Central memory CD8-positive, alpha-beta T cell (primary cell): Measurements from ENCODE around the gene PRKCH.
A peak's percentile ranks its signal among the peaks of the same experiment; 100 is the strongest.

Source experiments
- ATAC-seq: fragments of 150-1000 bp; cut with Tn5 transposase; replicated peaks from 2 replicates; pipeline ENCODE4 v1.10.0; 2022; ENCODE audit warnings: mild to moderate bottlenecking, moderate FRiP score, moderate number of reproducible peaks; ENCODE audit not compliant: poor library complexity, severe bottlenecking; ENCODE audit errors: extremely low read depth
- DNase-seq, 2 donors: peaks; one replicate each; pipeline ENCODE4 v3.0.0; 2021; ENCODE audit warnings: low spot score in 2 of 2
- H3K27ac Mint-ChIP-seq: one replicate; pipeline ENCODE4 v1.8.0; 2022; ENCODE audit warnings: low read depth, mild to moderate bottlenecking, moderate library complexity, mixed read lengths
- H3K27me3 Mint-ChIP-seq: one replicate; pipeline ENCODE4 v1.8.0; 2022; ENCODE audit warnings: mixed read lengths
- H3K36me3 Mint-ChIP-seq: one replicate; pipeline ENCODE4 v1.8.0; 2022; ENCODE audit warnings: mild to moderate bottlenecking, moderate library complexity, mixed read lengths; ENCODE audit not compliant: insufficient read depth
- H3K4me1 Mint-ChIP-seq: one replicate; pipeline ENCODE4 v1.8.0; 2022; ENCODE audit warnings: mixed read lengths
- H3K4me3 Mint-ChIP-seq: one replicate; pipeline ENCODE4 v1.8.0; 2022; ENCODE audit warnings: mild to moderate bottlenecking, moderate library complexity, mixed read lengths
- H3K9me3 Mint-ChIP-seq: one replicate; pipeline ENCODE4 v1.8.0; 2022; ENCODE audit warnings: mixed read lengths

PRKCH gene

DNA sequence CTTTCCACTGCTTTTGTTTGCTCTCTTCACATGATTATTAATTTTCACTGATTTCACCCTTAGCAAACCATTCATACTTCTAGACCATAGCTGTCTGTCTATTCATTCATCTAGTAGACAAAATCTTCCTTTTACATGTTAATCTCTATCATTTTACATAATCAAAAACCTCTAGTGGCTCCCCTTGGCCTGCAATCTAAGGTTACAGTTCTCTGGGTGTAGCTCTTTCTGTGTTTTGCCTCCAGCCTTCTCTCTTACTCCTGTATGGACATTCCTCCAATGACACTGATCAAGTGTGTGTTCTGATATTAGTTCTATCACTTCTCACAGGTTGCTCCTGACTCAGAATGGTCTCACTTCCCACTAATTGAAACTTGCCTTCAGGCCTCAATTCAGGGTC lies 56.4 kb downstream of the PRKCH start:
- ATAC-seq (no peak), DNase-seq (no peak)
- H3K36me3 Mint-ChIP-seq, result peaks cover 41% of the 10 kb centered on the region
- H3K27me3 Mint-ChIP-seq, result no peaks in the 10 kb centered on the region
- H3K9me3 Mint-ChIP-seq, result peaks cover 7% of the 10 kb centered on the region
- H3K4me1 Mint-ChIP-seq, result peaks cover 81% of the 10 kb centered on the region
- no peak overlapping the region for H3K4me3 Mint-ChIP-seq
- H3K27ac Mint-ChIP-seq, result peak overlapping the region; percentile 87

DNA sequence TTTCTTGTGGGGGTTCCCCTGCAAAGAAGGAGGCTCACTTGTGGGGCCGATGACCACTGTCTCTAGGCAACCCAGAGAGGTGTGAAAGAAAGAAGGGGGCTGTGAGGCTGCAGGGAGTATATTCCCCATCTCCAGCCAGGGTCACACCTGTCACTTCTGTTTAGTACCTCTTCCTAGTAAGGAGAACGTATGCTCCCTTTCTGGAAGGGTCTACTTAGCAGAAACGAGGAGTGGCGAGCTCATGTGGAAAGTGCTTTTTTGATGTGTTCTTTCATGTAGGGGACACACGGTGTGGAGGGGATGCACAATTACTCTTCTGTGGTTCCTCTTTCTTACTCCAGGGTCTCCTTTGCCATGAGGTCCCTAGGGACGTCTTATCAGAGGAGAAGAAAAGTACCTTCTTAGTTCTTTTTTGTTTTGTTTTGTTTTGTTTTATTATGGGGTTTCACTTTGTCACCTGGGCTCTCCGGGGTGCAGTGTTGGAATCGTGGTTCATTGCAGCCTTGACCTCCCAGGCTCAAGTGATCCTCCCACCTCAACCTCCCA lies 58.3 kb downstream of the PRKCH start:
- H3K27me3 Mint-ChIP-seq, result no peaks in the 10 kb centered on the region
- H3K27ac Mint-ChIP-seq, result peak overlapping the region; percentile 87
- DNase-seq (no peak), ATAC-seq (peak; percentile 52)
- H3K4me3 Mint-ChIP-seq, result no peak overlapping the region
- H3K9me3 Mint-ChIP-seq, result peaks cover 7% of the 10 kb centered on the region
- H3K36me3 Mint-ChIP-seq, result peaks cover 36% of the 10 kb centered on the region
- H3K4me1 Mint-ChIP-seq, result peaks cover 71% of the 10 kb centered on the region

DNA sequence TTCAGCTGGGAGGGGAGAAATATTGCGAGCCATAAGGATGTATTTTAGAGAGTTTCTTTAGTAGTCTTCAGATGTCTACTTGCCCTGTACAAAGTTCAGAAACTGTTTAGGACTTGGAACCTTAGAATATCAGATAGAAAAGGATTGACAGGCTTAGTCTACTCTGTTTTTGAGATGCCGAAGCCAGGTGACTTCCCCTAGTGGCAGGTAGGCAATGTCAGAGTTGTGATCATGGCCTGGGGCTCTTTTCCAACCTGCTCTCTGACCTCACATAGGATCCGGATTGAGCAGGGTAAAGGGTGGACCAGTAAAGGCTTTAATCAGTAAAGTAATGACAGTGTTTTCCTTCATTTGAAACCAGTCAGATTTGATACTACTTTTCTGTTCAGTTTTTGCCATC lies 59.6 kb downstream of the PRKCH start:
- H3K27me3 Mint-ChIP-seq, result no peaks in the 10 kb centered on the region
- H3K4me1 Mint-ChIP-seq, result peaks cover 59% of the 10 kb centered on the region
- DNase-seq (no peak), ATAC-seq (no peak)
- no peak overlapping the region for H3K4me3 Mint-ChIP-seq
- H3K9me3 Mint-ChIP-seq, result no peaks in the 10 kb centered on the region
- peak overlapping the region; percentile 87 for H3K27ac Mint-ChIP-seq
- H3K36me3 Mint-ChIP-seq, result peaks cover 29% of the 10 kb centered on the region

DNA sequence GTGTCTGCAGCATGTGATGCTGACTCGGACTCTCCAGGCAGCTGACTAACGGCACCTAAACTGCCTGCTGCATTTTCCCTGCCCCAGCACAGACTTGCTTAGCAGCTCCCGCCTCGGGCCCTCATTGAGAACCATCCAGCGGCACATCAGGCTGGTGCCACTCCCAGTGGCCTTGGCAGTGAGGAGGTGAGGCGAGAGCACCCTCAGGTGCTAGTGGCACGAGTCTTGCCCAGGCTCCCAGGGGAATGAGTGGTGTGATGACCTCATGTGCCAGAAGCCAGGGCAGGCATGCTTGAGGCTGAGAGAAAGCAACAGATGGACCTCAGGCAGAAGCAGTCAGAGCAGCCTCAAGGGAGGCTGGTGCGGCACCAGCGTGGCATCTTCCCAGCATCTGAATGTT lies 60.2 kb downstream of the PRKCH start:
- Mint-ChIP-seq H3K27me3 (no peaks in the 10 kb centered on the region), H3K27ac (no peak overlapping the region), H3K36me3 (peaks cover 24% of the 10 kb centered on the region), H3K4me1 (peaks cover 53% of the 10 kb centered on the region), H3K9me3 (no peaks in the 10 kb centered on the region), H3K4me3 (no peak overlapping the region)
- DNase-seq (no peak), ATAC-seq (no peak)

DNA sequence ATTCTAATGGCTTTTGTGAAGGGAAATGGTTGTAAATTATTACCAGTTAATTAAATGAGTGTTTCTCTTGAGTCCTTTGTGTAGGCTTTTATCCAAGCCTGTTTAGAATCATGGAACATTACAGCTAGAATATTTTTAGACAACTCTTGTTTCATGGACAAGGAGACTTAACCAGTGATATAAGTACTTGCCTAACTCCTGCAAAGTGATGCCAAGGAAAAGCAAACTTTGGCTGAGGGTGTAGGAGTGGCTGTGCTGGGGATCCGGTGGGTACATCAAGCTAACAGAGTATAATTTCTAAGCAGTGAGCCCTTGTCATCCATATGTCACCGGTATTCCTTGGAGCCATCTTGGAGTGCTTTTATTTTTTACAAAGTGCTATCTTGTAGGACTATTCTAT lies 61.5 kb downstream of the PRKCH start:
- Mint-ChIP-seq H3K27ac (no peak overlapping the region), H3K4me1 (peaks cover 40% of the 10 kb centered on the region), H3K36me3 (peaks cover 22% of the 10 kb centered on the region)

DNA sequence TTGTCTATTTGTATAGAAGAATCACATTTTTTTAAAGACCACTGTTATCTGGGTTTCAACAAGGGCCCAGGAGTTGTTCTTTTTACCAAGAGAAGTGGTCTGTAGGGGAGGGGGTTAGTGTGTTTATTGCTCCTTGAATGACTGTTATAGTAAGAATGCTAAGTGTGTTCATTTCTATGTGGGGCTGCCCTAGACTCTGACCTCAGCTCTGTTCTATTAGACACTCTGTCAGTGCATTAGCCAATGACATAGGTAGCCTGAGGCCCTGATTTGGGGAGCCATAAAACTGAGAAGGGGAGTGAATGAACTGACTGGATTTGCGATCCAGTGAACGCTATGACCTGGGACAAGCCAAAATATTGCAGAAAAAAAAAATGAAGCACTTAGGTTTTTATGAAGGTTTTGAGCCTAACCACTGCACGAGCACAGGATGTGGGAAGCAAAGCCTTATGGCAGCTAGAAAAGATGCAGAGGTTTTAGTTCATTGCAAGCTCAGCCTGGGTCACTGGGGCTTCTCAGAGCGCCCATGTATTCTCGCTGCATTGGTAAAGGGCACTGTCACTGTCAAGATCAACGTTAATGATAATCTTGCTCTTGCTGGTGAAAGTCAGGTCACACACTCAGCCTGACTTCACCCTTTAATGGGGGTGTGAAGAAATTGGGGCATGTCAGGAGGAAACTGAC lies 63.8 kb downstream of the PRKCH start:
- DNase-seq (peak; percentile 38 to 74), ATAC-seq (peak; percentile 63)
- H3K9me3 Mint-ChIP-seq, result no peaks in the 10 kb centered on the region
- H3K36me3 Mint-ChIP-seq, result peaks cover 20% of the 10 kb centered on the region
- H3K27ac Mint-ChIP-seq, result no peak overlapping the region
- no peaks in the 10 kb centered on the region for H3K27me3 Mint-ChIP-seq
- no peak overlapping the region for H3K4me3 Mint-ChIP-seq
- H3K4me1 Mint-ChIP-seq, result peaks cover 17% of the 10 kb centered on the region

More for the DNA sequence above, 61.5 kb downstream of the PRKCH start:
- H3K9me3 Mint-ChIP-seq, result no peaks in the 10 kb centered on the region
- DNase-seq (no peak), ATAC-seq (no peak)
- H3K27me3 Mint-ChIP-seq, result no peaks in the 10 kb centered on the region
- no peak overlapping the region for H3K4me3 Mint-ChIP-seq

DNA sequence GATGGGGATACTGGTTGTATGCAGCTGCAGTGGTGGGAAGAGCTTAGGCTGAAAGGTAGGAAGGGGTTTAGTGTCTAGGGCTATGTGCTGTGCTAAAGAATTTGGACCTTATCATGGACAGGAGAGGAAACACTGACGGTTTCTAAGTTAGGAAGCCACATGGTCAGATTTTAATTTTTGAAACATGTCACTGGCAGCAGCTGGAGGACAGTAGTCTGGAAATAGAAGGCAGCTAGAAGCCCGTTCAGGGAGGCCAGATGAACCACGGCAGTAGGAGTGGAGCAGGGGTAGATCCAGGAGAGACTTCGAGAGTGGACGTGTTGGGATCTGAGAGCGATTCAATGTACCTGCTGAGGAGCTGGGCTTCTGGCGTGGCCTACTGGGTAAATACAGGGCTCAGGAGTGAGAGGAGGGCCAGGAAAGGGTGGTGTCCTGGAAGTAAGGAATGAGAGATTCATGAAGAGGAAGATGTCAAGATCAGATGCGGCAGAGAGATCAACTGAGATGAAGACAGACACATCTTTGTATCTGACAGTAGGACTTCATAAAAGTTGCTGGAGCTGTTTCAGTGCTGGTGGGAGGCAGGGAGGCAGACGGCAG lies 64.9 kb downstream of the PRKCH start:
- no peak for DNase-seq
- no peaks in the 10 kb centered on the region for H3K9me3 Mint-ChIP-seq
- peaks cover 6% of the 10 kb centered on the region for H3K4me1 Mint-ChIP-seq
- no peak overlapping the region for H3K4me3 Mint-ChIP-seq
- ATAC-seq, result no peak
- H3K27ac Mint-ChIP-seq, result no peak overlapping the region
- H3K36me3 Mint-ChIP-seq, result peaks cover 14% of the 10 kb centered on the region
- no peaks in the 10 kb centered on the region for H3K27me3 Mint-ChIP-seq

DNA sequence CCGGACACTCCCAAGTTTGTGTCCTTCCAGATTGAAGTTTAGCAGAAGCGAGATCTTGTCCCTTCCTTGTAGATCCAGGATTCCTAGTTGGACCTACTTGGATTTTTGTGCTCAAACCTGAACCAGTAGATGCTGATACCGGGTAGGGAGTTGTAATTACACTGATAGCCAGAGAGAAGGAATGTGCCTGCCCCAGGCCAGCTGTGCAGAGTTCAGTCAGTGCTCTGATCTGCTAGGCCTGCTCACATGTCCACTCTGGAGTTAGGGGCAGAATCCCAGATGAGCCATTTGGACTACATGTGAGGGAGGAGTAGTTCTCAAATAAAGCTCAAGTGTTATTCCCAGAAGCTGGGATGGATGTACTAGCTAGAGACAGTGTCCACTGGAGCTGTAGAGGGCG lies 65.7 kb downstream of the PRKCH start:
- ATAC-seq (no peak), DNase-seq (no peak)
- no peaks in the 10 kb centered on the region for H3K9me3 Mint-ChIP-seq
- no peaks in the 10 kb centered on the region for H3K4me1 Mint-ChIP-seq
- H3K4me3 Mint-ChIP-seq, result no peak overlapping the region
- H3K27me3 Mint-ChIP-seq, result no peaks in the 10 kb centered on the region
- H3K36me3 Mint-ChIP-seq, result peaks cover 18% of the 10 kb centered on the region
- H3K27ac Mint-ChIP-seq, result no peak overlapping the region

DNA sequence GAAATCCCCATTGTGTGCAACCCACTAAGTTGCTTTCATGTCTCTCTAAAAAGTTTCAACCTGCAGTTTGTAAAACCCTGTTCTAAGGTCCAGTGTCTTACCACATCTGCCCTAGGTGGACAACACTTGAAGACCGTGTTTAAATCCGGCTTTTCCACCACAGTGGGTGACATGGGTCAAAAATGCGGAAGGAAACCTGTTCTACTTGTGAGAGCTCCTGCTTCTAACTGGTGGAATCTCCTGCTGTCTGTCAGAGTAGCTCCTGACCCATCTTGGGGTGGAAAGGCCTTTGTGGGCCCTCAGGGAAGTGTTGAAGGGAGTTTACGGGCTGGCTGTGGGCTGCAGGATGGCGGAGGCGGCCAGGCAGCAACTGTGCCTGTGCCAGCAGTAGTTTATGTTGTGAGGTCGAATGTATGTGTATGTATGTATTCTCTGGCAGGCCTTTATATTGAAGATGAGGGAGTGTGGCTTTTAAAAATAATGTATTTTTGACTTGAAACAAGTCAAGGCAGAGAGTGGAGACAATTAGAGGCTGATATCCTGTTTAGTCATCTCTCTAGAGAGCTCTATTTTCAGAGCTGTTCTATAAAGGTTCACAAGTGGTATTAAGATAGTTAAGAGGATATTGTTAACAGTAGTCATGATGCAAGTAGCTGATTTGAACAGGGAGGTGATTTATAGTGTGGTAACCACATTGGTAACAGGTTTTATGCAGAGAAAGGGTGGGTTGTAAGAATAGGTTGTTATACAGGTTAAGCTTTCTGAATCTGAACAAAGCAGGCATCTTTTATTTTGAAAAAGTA lies 67.0 kb downstream of the PRKCH start:
- H3K4me3 Mint-ChIP-seq, result no peak overlapping the region
- no peak overlapping the region for H3K27ac Mint-ChIP-seq
- peak; percentile 76 for ATAC-seq
- peaks cover 29% of the 10 kb centered on the region for H3K36me3 Mint-ChIP-seq
- H3K9me3 Mint-ChIP-seq, result no peaks in the 10 kb centered on the region
- no peak for DNase-seq
- H3K4me1 Mint-ChIP-seq, result no peaks in the 10 kb centered on the region
- no peaks in the 10 kb centered on the region for H3K27me3 Mint-ChIP-seq

DNA sequence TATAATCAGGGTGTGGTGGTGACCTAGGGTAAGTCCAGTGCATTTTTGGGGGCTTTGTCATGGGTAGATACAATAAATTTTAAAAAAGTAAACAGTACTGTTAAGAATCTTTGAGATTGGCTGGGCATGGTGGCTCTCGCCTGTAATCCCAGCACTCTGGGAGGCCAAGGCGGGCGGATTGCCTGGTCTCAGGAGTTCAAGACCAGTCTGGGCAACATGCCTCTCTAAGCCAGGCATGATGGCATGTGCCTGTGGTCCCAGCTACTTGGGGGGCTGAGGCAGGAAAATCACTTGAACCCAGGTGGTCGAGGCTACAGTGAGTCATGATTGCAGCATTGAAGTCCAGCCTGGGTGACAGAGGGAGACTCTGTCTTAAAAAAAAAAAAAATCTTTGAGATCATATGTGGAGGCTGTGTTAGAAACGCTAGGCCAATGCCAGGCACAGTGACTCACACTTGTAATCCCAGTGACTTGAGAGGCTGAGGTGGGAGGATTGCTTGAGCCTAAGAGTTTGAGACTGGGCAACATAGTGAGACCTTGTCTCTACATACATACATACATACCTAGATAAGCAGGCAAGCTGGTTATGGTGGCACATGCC lies 67.7 kb downstream of the PRKCH start:
- Mint-ChIP-seq H3K4me3 (no peak overlapping the region), H3K4me1 (peaks cover 2% of the 10 kb centered on the region)

DNA sequence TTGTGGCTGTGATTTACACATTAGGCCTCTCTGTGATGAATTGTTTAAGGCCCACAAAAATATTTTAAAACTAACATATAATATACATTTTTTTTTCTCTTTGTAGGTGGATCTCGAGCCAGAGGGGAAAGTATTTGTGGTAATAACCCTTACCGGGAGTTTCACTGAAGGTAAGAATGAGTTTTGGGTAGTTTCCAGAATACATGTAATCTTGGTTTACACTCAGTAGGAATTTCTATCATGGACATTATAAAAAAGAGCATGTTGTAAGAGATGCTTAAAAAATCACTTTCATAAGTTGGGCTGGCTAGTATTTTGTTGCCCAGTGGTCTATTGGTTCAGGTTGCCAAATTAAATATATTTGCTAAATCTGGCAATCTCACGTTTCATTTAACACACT lies 69.7 kb downstream of the PRKCH start:
- no peaks in the 10 kb centered on the region for H3K27me3 Mint-ChIP-seq
- DNase-seq (no peak), ATAC-seq (no peak)
- no peaks in the 10 kb centered on the region for H3K9me3 Mint-ChIP-seq
- H3K27ac Mint-ChIP-seq, result no peak overlapping the region
- H3K4me1 Mint-ChIP-seq, result peaks cover 22% of the 10 kb centered on the region
- H3K4me3 Mint-ChIP-seq, result no peak overlapping the region
- peaks cover 34% of the 10 kb centered on the region for H3K36me3 Mint-ChIP-seq

More for the DNA sequence above, 67.7 kb downstream of the PRKCH start:
- no peak for ATAC-seq
- Mint-ChIP-seq H3K27ac (no peak overlapping the region), H3K27me3 (no peaks in the 10 kb centered on the region), H3K36me3 (peaks cover 28% of the 10 kb centered on the region), H3K9me3 (no peaks in the 10 kb centered on the region)
- DNase-seq, result no peak

DNA sequence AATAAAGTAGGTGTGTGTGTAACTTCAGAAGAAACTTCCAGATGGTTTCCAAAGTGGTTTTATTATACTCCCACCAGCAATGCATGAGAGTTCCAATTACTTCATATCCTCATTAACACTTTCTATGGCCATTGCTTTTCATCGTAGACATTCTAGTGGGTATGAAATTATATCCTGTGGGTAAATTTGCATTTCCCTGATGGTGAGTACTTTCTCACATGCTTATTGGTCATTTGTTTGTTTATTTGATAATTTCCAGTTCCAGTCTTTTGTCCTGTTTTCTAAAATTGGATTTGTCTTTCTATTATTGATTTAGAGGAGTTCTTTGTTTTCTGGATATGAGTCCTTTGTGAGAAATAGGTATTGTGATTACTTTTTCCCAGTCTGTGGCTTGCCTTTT lies 70.9 kb downstream of the PRKCH start:
- no peak for ATAC-seq
- no peaks in the 10 kb centered on the region for H3K27me3 Mint-ChIP-seq
- no peak overlapping the region for H3K27ac Mint-ChIP-seq
- peaks cover 33% of the 10 kb centered on the region for H3K4me1 Mint-ChIP-seq
- H3K9me3 Mint-ChIP-seq, result no peaks in the 10 kb centered on the region
- peak overlapping the region; percentile 58 for H3K4me3 Mint-ChIP-seq
- DNase-seq, result no peak
- H3K36me3 Mint-ChIP-seq, result peaks cover 38% of the 10 kb centered on the region
